Measurements from ENCODE around the gene SUCLG1. TPM values are rescaled to one million over a fixed set of nuclear protein-coding genes. Genes with fewer than 3 reads are reported as not detected.

SUCLG1 gene
- total RNA-seq, 1 donor from 2014 or later, result 50.6 TPM

GRCh38 chr2:84386336-84387040 lies 72.6 kb downstream of the SUCLG1 start:
- TF ChIP-seq, protein P1, sequence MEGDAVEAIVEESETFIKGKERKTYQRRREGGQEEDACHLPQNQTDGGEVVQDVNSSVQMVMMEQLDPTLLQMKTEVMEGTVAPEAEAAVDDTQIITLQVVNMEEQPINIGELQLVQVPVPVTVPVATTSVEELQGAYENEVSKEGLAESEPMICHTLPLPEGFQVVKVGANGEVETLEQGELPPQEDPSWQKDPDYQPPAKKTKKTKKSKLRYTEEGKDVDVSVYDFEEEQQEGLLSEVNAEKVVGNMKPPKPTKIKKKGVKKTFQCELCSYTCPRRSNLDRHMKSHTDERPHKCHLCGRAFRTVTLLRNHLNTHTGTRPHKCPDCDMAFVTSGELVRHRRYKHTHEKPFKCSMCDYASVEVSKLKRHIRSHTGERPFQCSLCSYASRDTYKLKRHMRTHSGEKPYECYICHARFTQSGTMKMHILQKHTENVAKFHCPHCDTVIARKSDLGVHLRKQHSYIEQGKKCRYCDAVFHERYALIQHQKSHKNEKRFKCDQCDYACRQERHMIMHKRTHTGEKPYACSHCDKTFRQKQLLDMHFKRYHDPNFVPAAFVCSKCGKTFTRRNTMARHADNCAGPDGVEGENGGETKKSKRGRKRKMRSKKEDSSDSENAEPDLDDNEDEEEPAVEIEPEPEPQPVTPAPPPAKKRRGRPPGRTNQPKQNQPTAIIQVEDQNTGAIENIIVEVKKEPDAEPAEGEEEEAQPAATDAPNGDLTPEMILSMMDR (IDR thresholded peaks at IDR 0.05; ENCODE audit: insufficient read depth, low read depth, low read length), result no peak
- TF ChIP-seq EZH2 (IDR thresholded peaks at IDR 0.05; ENCODE audit: insufficient read depth, low read length), result no peak
- DNase-seq (ENCODE audit: low read depth) (no peak), FAIRE-seq (no peak)
- H3K36me3 ChIP-seq (ENCODE audit: insufficient read depth, low read length), result no peaks in the 10 kb centered on the region
- no peaks in the 10 kb centered on the region for H3K36me3 Mint-ChIP-seq (ENCODE audit: low read depth, unreplicated experiment)
- H3K4me1 ChIP-seq (ENCODE audit: insufficient read depth, low read length), result no peaks in the 10 kb centered on the region
- no peak overlapping the region for H2AFZ ChIP-seq (ENCODE audit: low read depth, low read length)
- no peaks in the 10 kb centered on the region for H3K9me3 Mint-ChIP-seq (ENCODE audit: unreplicated experiment)
- no peaks in the 10 kb centered on the region for H3K9me3 ChIP-seq (ENCODE audit: insufficient read depth, low read depth, low read length)
- H3K27me3 ChIP-seq (ENCODE audit: insufficient read depth, low read length), result no peaks in the 10 kb centered on the region
- H3K4me3 ChIP-seq (ENCODE audit: insufficient read depth, low read depth, low read length), result no peak overlapping the region
- H3K27ac Mint-ChIP-seq (ENCODE audit: unreplicated experiment), result no peak overlapping the region
- no peak overlapping the region for H3K9ac ChIP-seq (ENCODE audit: low read length)
- H3K27me3 Mint-ChIP-seq (ENCODE audit: low read depth, unreplicated experiment), result no peaks in the 10 kb centered on the region
- H3K4me1 Mint-ChIP-seq (ENCODE audit: low read depth, unreplicated experiment), result peaks cover 10% of the 10 kb centered on the region
- no peak overlapping the region for H3K27ac ChIP-seq (ENCODE audit: low read depth, low read length)
- H3K79me2 ChIP-seq (ENCODE audit: insufficient read depth, low read length), result no peaks in the 10 kb centered on the region
- H3K4me2 ChIP-seq (ENCODE audit: low read length), result no peak overlapping the region
- no peaks in the 10 kb centered on the region for H4K20me1 ChIP-seq (ENCODE audit: insufficient read depth, low read length)
- no peak overlapping the region for H3K4me3 Mint-ChIP-seq (ENCODE audit: unreplicated experiment)

- Histone ChIP-seq H3K4me3 (ENCODE audit: insufficient read depth, low read depth, low read length) (no peak overlapping the region), H3K36me3 (ENCODE audit: insufficient read depth, low read length) (no peaks in the 10 kb centered on the region), H3K27ac (ENCODE audit: low read depth, low read length) (no peak overlapping the region), H3K4me2 (ENCODE audit: low read length) (no peak overlapping the region), H3K27me3 (ENCODE audit: insufficient read depth, low read length) (no peaks in the 10 kb centered on the region), H3K4me1 (ENCODE audit: insufficient read depth, low read length) (no peaks in the 10 kb centered on the region), H3K79me2 (ENCODE audit: insufficient read depth, low read length) (no peaks in the 10 kb centered on the region), H3K9me3 (ENCODE audit: insufficient read depth, low read depth, low read length) (no peaks in the 10 kb centered on the region), H3K9ac (ENCODE audit: low read length) (no peak overlapping the region), H4K20me1 (ENCODE audit: insufficient read depth, low read length) (no peaks in the 10 kb centered on the region), H2AFZ (ENCODE audit: low read depth, low read length) (no peak overlapping the region)
- TF ChIP-seq EZH2 (IDR thresholded peaks at IDR 0.05; ENCODE audit: insufficient read depth, low read length), result no peak
- TF ChIP-seq, protein P1 (IDR thresholded peaks at IDR 0.05; ENCODE audit: insufficient read depth, low read depth, low read length), result no peak
- no peaks in the 10 kb centered on the region for H3K27me3 Mint-ChIP-seq (ENCODE audit: low read depth, unreplicated experiment)
- no peaks in the 10 kb centered on the region for H3K36me3 Mint-ChIP-seq (ENCODE audit: low read depth, unreplicated experiment)
- FAIRE-seq, result no peak
- no peak for DNase-seq (ENCODE audit: low read depth)
- H3K9me3 Mint-ChIP-seq (ENCODE audit: unreplicated experiment), result no peaks in the 10 kb centered on the region
- H3K27ac Mint-ChIP-seq (ENCODE audit: unreplicated experiment), result no peak overlapping the region
- H3K4me1 Mint-ChIP-seq (ENCODE audit: low read depth, unreplicated experiment), result peaks cover 8% of the 10 kb centered on the region
- H3K4me3 Mint-ChIP-seq (ENCODE audit: unreplicated experiment), result no peak overlapping the region
Observed at GRCh38 chr2:84383271-84383670, 75.8 kb downstream of the SUCLG1 start.

DNA sequence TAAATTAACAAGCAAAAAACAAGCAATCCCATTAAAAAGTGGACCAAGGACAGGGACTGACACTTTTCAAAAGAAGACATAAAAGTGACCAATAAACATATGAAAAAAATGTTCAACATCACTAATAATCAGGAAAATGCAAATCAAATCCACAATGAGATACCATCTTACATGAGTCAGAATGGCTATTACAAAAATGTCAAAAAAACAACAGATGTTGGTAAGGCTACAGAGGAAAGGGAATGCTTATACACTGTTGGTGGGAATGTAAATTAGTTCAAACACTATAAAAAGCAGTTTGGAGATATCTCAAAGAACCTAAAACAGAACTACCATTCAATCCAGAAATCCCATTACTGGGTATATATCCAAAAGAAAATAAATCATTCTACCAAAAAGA lies 78.2 kb downstream of the SUCLG1 start:
- Histone ChIP-seq H4K20me1 (ENCODE audit: insufficient read depth, low read length) (no peaks in the 10 kb centered on the region), H3K4me1 (ENCODE audit: insufficient read depth, low read length) (no peaks in the 10 kb centered on the region), H3K36me3 (ENCODE audit: insufficient read depth, low read length) (no peaks in the 10 kb centered on the region), H3K4me2 (ENCODE audit: low read length) (no peak overlapping the region), H2AFZ (ENCODE audit: low read depth, low read length) (no peak overlapping the region), H3K27ac (ENCODE audit: low read depth, low read length) (no peak overlapping the region), H3K79me2 (ENCODE audit: insufficient read depth, low read length) (no peaks in the 10 kb centered on the region), H3K9me3 (ENCODE audit: insufficient read depth, low read depth, low read length) (no peaks in the 10 kb centered on the region), H3K9ac (ENCODE audit: low read length) (no peak overlapping the region), H3K27me3 (ENCODE audit: insufficient read depth, low read length) (no peaks in the 10 kb centered on the region), H3K4me3 (ENCODE audit: insufficient read depth, low read depth, low read length) (no peak overlapping the region)
- no peak for DNase-seq (ENCODE audit: low read depth)
- no peaks in the 10 kb centered on the region for H3K4me1 Mint-ChIP-seq (ENCODE audit: low read depth, unreplicated experiment)
- H3K4me3 Mint-ChIP-seq (ENCODE audit: unreplicated experiment), result no peak overlapping the region
- no peak for TF ChIP-seq EZH2 (IDR thresholded peaks at IDR 0.05; ENCODE audit: insufficient read depth, low read length)
- TF ChIP-seq, protein P1 (IDR thresholded peaks at IDR 0.05; ENCODE audit: insufficient read depth, low read depth, low read length), result no peak
- FAIRE-seq, result no peak
- H3K27ac Mint-ChIP-seq (ENCODE audit: unreplicated experiment), result no peak overlapping the region
- no peaks in the 10 kb centered on the region for H3K36me3 Mint-ChIP-seq (ENCODE audit: low read depth, unreplicated experiment)
- no peaks in the 10 kb centered on the region for H3K27me3 Mint-ChIP-seq (ENCODE audit: low read depth, unreplicated experiment)
- no peaks in the 10 kb centered on the region for H3K9me3 Mint-ChIP-seq (ENCODE audit: unreplicated experiment)

Measured in astrocyte (in vitro differentiated cells and primary cell).